ENCODE measurements around the gene B4GALT5.
"Not testable (repeated sequence)": the region's sequence is repeated elsewhere in the genome, so short reads cannot be mapped to it uniquely, and the experiment has no call there.

The B4GALT5 gene

DNA sequence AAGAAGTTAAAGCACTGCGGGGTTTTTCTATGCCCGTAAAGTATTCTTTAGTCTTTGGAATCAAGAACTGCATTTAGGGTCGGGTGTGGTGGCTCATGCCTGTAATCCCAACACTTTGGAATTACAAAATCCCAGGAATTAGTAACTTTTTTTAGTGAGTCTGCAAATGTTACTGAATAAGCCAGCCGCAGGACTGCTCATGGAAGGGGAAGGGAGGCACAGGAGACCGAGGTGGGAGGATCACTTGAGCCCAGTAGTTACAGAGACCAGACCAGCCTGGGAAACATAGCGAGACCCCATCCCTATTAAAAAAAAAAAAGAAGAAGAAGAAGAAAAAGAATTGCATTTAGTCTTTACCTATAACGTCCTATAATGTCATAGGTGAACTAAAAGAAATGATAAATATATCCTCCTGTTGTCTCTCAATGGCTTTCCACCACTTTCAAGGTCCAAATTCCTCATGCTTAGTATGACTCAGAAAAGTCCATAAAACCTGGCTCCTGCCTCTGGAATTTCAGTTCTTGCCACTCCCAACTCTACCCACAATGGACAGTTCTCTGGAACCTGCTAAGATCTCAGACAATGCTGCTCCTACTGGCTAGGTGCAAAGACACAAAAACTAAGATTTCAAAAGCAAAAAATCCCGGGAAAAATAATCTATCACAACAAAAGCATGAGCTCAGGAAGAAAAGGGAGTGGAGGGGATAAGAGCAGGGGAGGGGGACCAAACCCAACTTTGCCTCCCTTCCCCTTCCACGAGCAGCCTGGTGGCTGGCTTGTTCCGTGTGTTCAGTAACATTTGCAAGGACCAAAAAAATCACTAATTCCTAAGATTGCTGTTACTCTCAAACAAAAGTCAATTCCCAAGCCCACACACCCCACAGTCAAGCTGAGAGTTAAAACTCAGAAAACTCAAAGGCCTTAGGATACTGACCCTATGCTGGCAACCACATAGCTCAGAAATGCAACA lies 39.0 kb downstream of the B4GALT5 start:
- TF ChIP-seq CTCF (conservative IDR thresholded peaks at IDR 0.05) = no peak
- H3K27ac ChIP-seq = no peak overlapping the region

DNA sequence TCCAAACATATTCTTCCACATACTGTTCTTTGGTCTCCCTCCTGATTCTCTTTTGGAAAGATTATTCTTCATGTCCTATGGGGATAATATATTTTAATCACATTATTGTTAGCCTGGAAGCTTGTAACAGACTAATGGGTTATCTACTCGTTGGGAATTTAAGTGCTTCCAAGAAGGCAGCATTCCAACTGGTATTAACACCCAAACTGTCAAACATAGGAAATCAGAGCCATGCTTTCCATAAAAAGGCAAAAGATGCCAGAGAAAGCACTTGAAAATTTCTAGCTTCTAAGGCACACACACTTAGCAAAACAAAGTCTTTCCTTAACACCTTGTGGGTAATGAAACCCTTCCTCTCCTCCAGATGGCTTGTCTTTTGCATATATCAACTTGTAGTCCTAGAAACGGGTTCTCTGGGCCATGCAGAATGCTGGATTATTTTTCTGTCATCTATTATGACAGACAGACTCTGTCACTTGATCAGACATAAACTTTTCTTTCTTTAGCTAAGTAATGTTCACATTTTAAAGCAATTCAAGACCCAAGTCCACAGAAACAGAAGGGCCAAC lies 41.5 kb downstream of the B4GALT5 start:
- TF ChIP-seq CTCF (conservative IDR thresholded peaks at IDR 0.05) = no peak
- no peak overlapping the region for H3K27ac ChIP-seq

DNA sequence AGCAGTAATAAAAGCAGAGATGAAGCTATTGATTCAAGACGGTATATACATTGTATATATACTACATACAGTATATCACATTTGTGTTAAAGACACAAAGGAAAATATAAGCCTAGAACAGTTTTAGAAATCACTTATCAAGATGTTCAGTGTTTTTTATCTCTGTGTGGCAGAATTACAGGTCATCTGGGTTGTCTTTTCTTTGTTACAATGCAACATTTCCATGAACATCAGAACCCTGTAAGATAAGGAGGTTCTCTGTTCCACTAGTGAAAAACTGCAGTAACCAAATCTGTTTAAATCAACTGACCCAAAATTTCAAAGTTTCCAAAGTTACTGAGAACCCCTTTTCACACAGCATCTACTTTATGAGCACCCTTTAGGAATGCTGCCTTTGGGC lies 42.2 kb downstream of the B4GALT5 start:
- no peak overlapping the region for H3K27ac ChIP-seq
- TF ChIP-seq CTCF (conservative IDR thresholded peaks at IDR 0.05) = no peak

GRCh38 chr20:49669601-49670189 lies 44.0 kb downstream of the B4GALT5 start:
- H3K27ac ChIP-seq = no peak overlapping the region

GRCh38 chr20:49668878-49669195 lies 44.8 kb downstream of the B4GALT5 start:
- H3K27ac ChIP-seq = not testable (repeated sequence)

More at GRCh38 chr20:49669601-49670189, 44.0 kb downstream of the B4GALT5 start:
- TF ChIP-seq CTCF (conservative IDR thresholded peaks at IDR 0.05) = no peak

- no peak overlapping the region for H3K27ac ChIP-seq
- TF ChIP-seq CTCF (conservative IDR thresholded peaks at IDR 0.05) = no peak
Measured at GRCh38 chr20:49668181-49668877, 45.3 kb downstream of the B4GALT5 start.

DNA sequence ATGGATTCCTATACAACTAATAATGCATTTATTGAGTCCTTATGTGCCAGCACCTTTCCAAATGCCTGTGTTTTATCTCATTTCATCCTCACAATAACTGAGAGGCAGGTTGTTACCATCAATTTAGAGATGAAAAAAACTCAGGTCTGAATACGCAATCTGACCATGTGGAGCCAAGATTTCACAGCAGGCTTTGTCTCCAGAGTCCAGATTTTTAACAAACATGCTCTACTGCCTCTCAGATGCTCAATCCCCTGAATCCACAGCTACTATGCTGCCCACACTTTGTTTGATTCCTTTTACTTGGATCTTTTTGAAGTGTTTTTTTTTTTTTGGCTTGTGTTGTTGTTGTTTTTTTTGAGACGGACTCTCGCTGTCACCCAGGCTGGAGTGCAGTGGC lies 46.8 kb downstream of the B4GALT5 start:
- H3K27ac ChIP-seq = no peak overlapping the region
- TF ChIP-seq CTCF (conservative IDR thresholded peaks at IDR 0.05) = no peak

Measured in VCaP (cell line).